ENCODE data around the gene ACVRL1. TPM values are rescaled to one million over a fixed set of nuclear protein-coding genes. Genes with fewer than 3 reads are reported as not detected.
A peak's percentile ranks its signal among the peaks of the same experiment; 100 is the strongest.

ACVRL1 gene
- total and polyA plus RNA-seq, 9 of the 15 experiments (the other 6 are each of a cell fraction or from before 2014, with no cell fraction given): 0.07 to 1.4 (median 0.30) TPM

DNA sequence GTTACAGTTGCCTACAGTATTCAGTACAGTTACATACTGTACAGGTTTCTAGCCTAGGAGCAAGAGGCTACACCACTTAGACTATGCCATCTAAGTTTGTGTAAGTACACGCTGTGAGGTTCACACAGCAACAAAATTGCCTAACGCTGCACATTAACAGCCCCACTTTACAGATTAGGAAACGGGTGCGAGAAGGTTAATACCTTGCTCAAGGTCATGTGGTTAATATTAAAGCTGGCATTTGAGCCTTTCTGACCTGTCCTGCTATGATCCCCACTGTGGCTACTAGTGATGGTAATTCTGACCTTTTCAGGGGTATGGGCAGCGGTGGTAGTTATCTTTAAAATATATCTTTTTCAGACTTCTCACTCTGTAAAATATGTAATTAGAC, 65.1 kb downstream of the ACVRL1 start:
- WGBS (ENCODE audit: insufficient coverage, low coverage, missing lambda C conversion rate): 0% methylated on average over 5 of the region's 5 CpGs
- H2AFZ ChIP-seq (ENCODE audit: low read depth, low read length): no peak overlapping the region
- peaks cover 5% of the 10 kb centered on the region for H3K9me1 ChIP-seq (ENCODE audit: control insufficient read depth, insufficient read depth, low read length)
- no peak for DNase-seq (ENCODE audit: extremely low read depth in 1 of 4, low spot score in 3 of 4)
- H4K20me1 ChIP-seq (replicated peaks; ENCODE audit: control insufficient read depth, insufficient read depth, low read length): peaks cover 36% of the 10 kb centered on the region
- FAIRE-seq: no peak
- no peaks in the 10 kb centered on the region for H3K9me3 ChIP-seq (replicated peaks; ENCODE audit: control insufficient read depth, insufficient read depth, low read depth, low read length)
- peaks cover 24% of the 10 kb centered on the region; the same call in 2 of the 3 replicates for H3K79me2 ChIP-seq (ENCODE audit: control insufficient read depth, insufficient read depth, low read length)
- ATAC-seq: peak; percentile 29
- H3K9ac ChIP-seq (ENCODE audit: insufficient read depth in 1 of 2, low read depth in 2 of 2, low read length in 2 of 2): no peak overlapping the region
- intact Hi-C loops (cut with micrococcal nuclease): no loop called here
- peak overlapping the region; percentile 34; the same call in 1 of the 3 replicates for H3K27ac ChIP-seq (ENCODE audit: extremely low read depth, low read depth, low read length)
- POLR2A ChIA-PET: interaction anchor here (0.5 to 1.1 kb wide), 2 partner anchors 12 to 93 kb away, joined by 3 to 4 read pairs; no protein-coding TSS in a partner anchor
- in situ Hi-C loops (cut with MboI): no loop called here
- CTCF ChIA-PET (ENCODE audit: low intra/inter-chr PET ratio): no interaction called here
- no peak overlapping the region for H3K4me3 ChIP-seq
- peak overlapping the region; percentile 55 for H3K4me2 ChIP-seq (ENCODE audit: insufficient read depth, low read length)
- H3K36me3 ChIP-seq (ENCODE audit: control insufficient read depth, insufficient read depth, low read length): peaks cover 23% of the 10 kb centered on the region; the same call in 2 of the 3 replicates
- no TSS peak for BruUV-seq (replicated peaks)
- H3K4me1 ChIP-seq (replicated peaks in 1 of 2; ENCODE audit: control insufficient read depth in 2 of 2, insufficient read depth in 2 of 2, low read length in 2 of 2): peaks cover 10 to 47% of the 10 kb centered on the region in 2 experiments; a peak in 4 of 5 replicates
- H3K27me3 ChIP-seq (ENCODE audit: control insufficient read depth in 2 of 2, insufficient read depth in 2 of 2, low read length in 2 of 2): no peaks in the 10 kb centered on the region
- TF ChIP-seq GATAD2B (IDR thresholded peaks at IDR 0.05; ENCODE audit: borderline replicate concordance) (no peak), CEBPG (CRISPR knock-in tag; IDR thresholded peaks at IDR 0.05) (no peak), CEBPG (tag; conservative IDR thresholded peaks at IDR 0.05 in 1 of 2, IDR thresholded peaks at IDR 0.05 in 1 of 2) (peak in 1 of 2 experiments; percentile 34; a peak in 1 of 4 replicates), ZNF175 (CRISPR knock-in tag; IDR thresholded peaks at IDR 0.05; ENCODE audit: low read depth) (0 out of 2 replicates have a peak, but pooled peaks have one; percentile 49), NR2C2 (CRISPR knock-in tag; IDR thresholded peaks at IDR 0.05) (no peak), NR2C2 (tag; IDR thresholded peaks at IDR 0.05) (0 out of 2 replicates have a peak, but pooled peaks have one; percentile 13), ESRRA (IDR thresholded peaks at IDR 0.05; ENCODE audit: borderline replicate concordance, low read depth) (peak; percentile 99), ADNP (tag; IDR thresholded peaks at IDR 0.05) (peak; percentile 90), RBM25 (IDR thresholded peaks at IDR 0.05; ENCODE audit: low read depth, low read length, severe bottlenecking) (peak; percentile 68), CSDE1 (IDR thresholded peaks at IDR 0.05) (0 out of 4 replicates have a peak, but pooled peaks of 1 of the 2 experiments have one; percentile 7)
- TF ChIP-seq, protein P1, sequence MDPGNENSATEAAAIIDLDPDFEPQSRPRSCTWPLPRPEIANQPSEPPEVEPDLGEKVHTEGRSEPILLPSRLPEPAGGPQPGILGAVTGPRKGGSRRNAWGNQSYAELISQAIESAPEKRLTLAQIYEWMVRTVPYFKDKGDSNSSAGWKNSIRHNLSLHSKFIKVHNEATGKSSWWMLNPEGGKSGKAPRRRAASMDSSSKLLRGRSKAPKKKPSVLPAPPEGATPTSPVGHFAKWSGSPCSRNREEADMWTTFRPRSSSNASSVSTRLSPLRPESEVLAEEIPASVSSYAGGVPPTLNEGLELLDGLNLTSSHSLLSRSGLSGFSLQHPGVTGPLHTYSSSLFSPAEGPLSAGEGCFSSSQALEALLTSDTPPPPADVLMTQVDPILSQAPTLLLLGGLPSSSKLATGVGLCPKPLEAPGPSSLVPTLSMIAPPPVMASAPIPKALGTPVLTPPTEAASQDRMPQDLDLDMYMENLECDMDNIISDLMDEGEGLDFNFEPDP (CRISPR knock-in tag; IDR thresholded peaks at IDR 0.05): no peak
